H9 (cell line): ENCODE data around the gene TERT. TPM values are rescaled to one million over a fixed set of nuclear protein-coding genes. Genes with fewer than 3 reads are reported as not detected.
A peak's percentile ranks its signal among the peaks of the same experiment; 100 is the strongest.

Experiments
- DNase-seq: peaks from one replicate; pipeline ENCODE4 v3.0.0-alpha.2; 2017
- H2AFZ ChIP-seq: one replicate; pipeline ENCODE4 v1.6.1; 2013; ENCODE audit warnings: mild to moderate bottlenecking, low read length, control low read depth, moderate library complexity
- H2AK5ac ChIP-seq: 2 replicates; pipeline ENCODE4 v1.6.1; 2013; ENCODE audit warnings: low read length, control low read depth, mixed read lengths; ENCODE audit not compliant: insufficient read length
- H2BK120ac ChIP-seq: one replicate; pipeline ENCODE4 v1.6.1; 2013; ENCODE audit warnings: low read depth, mild to moderate bottlenecking, low read length, control low read depth, inconsistent platforms; ENCODE audit not compliant: poor library complexity, severe bottlenecking
- H2BK12ac ChIP-seq: 2 replicates; pipeline ENCODE4 v1.6.1; 2013; ENCODE audit warnings: low read length, control low read depth, mixed read lengths, low read depth; ENCODE audit not compliant: insufficient read length
- H2BK15ac ChIP-seq: 2 replicates; pipeline ENCODE4 v1.6.1; 2013; ENCODE audit warnings: low read depth, low read length, control low read depth
- H2BK20ac ChIP-seq: one replicate; pipeline ENCODE4 v1.6.1; 2013; ENCODE audit warnings: low read depth, mild to moderate bottlenecking, low read length, control low read depth, inconsistent platforms; ENCODE audit not compliant: poor library complexity, severe bottlenecking
- H2BK5ac ChIP-seq: 2 replicates; pipeline ENCODE4 v1.6.1; 2013; ENCODE audit warnings: low read length, control low read depth, mixed read lengths; ENCODE audit not compliant: insufficient read length
- H3K14ac ChIP-seq: 2 replicates; pipeline ENCODE4 v1.6.1; 2013; ENCODE audit warnings: low read length, control low read depth; ENCODE audit not compliant: insufficient read depth
- H3K18ac ChIP-seq: 2 replicates; pipeline ENCODE4 v1.6.1; 2013; ENCODE audit warnings: low read depth, mild to moderate bottlenecking, mixed read lengths, low read length, control low read depth; ENCODE audit not compliant: insufficient read length
- H3K23ac ChIP-seq: 2 replicates; pipeline ENCODE4 v1.6.1; 2013; ENCODE audit warnings: low read length, control low read depth, mixed read lengths, low read depth; ENCODE audit not compliant: insufficient read length
- H3K23me2 ChIP-seq: 2 replicates; pipeline ENCODE4 v1.6.1; 2013; ENCODE audit warnings: low read depth, mild to moderate bottlenecking, mixed read lengths, low read length, control low read depth; ENCODE audit not compliant: insufficient read length, poor library complexity, severe bottlenecking
- H3K27ac ChIP-seq: 2 replicates; pipeline ENCODE4 v1.5.1; 2013; ENCODE audit warnings: low read length, control low read depth, mixed read lengths, low read depth; ENCODE audit not compliant: insufficient read length
- H3K27me3 ChIP-seq: 2 replicates; pipeline ENCODE4 v1.6.1; 2013; ENCODE audit warnings: low read length, control low read depth, inconsistent platforms; ENCODE audit not compliant: insufficient read depth
- H3K4ac ChIP-seq: 2 replicates; pipeline ENCODE4 v1.6.1; 2013; ENCODE audit warnings: low read depth, mild to moderate bottlenecking, control low read depth, inconsistent platforms, low read length, moderate library complexity
- H3K4me1 ChIP-seq: 2 replicates; pipeline ENCODE4 v1.6.1; 2013; ENCODE audit warnings: low read length, control low read depth, inconsistent platforms; ENCODE audit not compliant: insufficient read depth
- H3K4me2 ChIP-seq: 2 replicates; pipeline ENCODE4 v1.6.1; 2013; ENCODE audit warnings: low read length, control low read depth, mixed read lengths; ENCODE audit not compliant: insufficient read length, insufficient read depth
- H3K56ac ChIP-seq: 2 replicates; pipeline ENCODE4 v1.6.1; 2013; ENCODE audit warnings: low read depth, mild to moderate bottlenecking, mixed read lengths, low read length, control low read depth; ENCODE audit not compliant: insufficient read length
- H3K79me1 ChIP-seq: 2 replicates; pipeline ENCODE4 v1.6.1; 2013; ENCODE audit warnings: low read depth, mild to moderate bottlenecking, moderate library complexity, low read length, control low read depth, inconsistent platforms; ENCODE audit not compliant: insufficient read depth, poor library complexity, severe bottlenecking
- H3K79me2 ChIP-seq: 2 replicates; pipeline ENCODE4 v1.6.1; 2013; ENCODE audit warnings: low read length, control low read depth, inconsistent platforms; ENCODE audit not compliant: insufficient read depth
- H3K9ac ChIP-seq: 2 replicates; pipeline ENCODE4 v1.6.1; 2013; ENCODE audit warnings: low read length, control low read depth, mixed read lengths; ENCODE audit not compliant: insufficient read length; ENCODE audit errors: extremely low read depth
- H3K9me3 ChIP-seq: one replicate; pipeline ENCODE4 v1.6.1; 2013; ENCODE audit warnings: low read depth, low read length, inconsistent platforms; ENCODE audit not compliant: control insufficient read depth
- H3T11ph ChIP-seq: one replicate; pipeline ENCODE4 v1.6.1; 2013; ENCODE audit warnings: mild to moderate bottlenecking, low read length, control low read depth, inconsistent platforms
- H4K20me1 ChIP-seq: one replicate; pipeline ENCODE4 v1.6.1; 2013; ENCODE audit not compliant: control insufficient read depth, insufficient read length, insufficient read depth
- H4K5ac ChIP-seq: 2 replicates; pipeline ENCODE4 v1.6.1; 2013; ENCODE audit warnings: low read depth, mild to moderate bottlenecking, mixed read lengths, low read length, control low read depth; ENCODE audit not compliant: insufficient read length
- H4K8ac ChIP-seq: replicated peaks from 2 replicates; pipeline ENCODE4 v1.6.1; 2013; ENCODE audit warnings: low read length, control low read depth, mixed read lengths, low read depth; ENCODE audit not compliant: insufficient read length
- H4K91ac ChIP-seq: 2 replicates; pipeline ENCODE4 v1.6.1; 2013; ENCODE audit warnings: low read depth, mild to moderate bottlenecking, moderate library complexity, mixed read lengths, low read length, control low read depth; ENCODE audit not compliant: insufficient read length
- H3K27ac Mint-ChIP-seq, 3 experiments: 2 replicates in 2 of 3; 3 replicates in 1 of 3; pipeline ENCODE4 v1.8.0; 2020 to 2021; ENCODE audit warnings: mixed read lengths in 3 of 3, mild to moderate bottlenecking in 1 of 3, moderate library complexity in 1 of 3
- H3K27me3 Mint-ChIP-seq: 2 replicates; pipeline ENCODE4 v1.8.0; 2021; ENCODE audit warnings: low read depth, mild to moderate bottlenecking, moderate library complexity, mixed read lengths
- H3K36me3 Mint-ChIP-seq, 3 experiments: 2 replicates in 2 of 3; 3 replicates in 1 of 3; pipeline ENCODE4 v1.8.0; 2020 to 2021; ENCODE audit warnings: low read depth in 3 of 3, mixed read lengths in 3 of 3; ENCODE audit not compliant: insufficient read depth in 1 of 3
- H3K4me1 Mint-ChIP-seq, 2 experiments: 2 replicates each; pipeline ENCODE4 v1.8.0; 2020; ENCODE audit warnings: mixed read lengths in 2 of 2
- H3K4me3 Mint-ChIP-seq, 2 experiments: 2 replicates in 1 of 2; 3 replicates in 1 of 2; pipeline ENCODE4 v1.8.0; 2020 to 2021; ENCODE audit warnings: mild to moderate bottlenecking in 2 of 2, mixed read lengths in 2 of 2, moderate library complexity in 1 of 2
- H3K9me3 Mint-ChIP-seq, 2 experiments: 2 replicates in 1 of 2; 3 replicates in 1 of 2; pipeline ENCODE4 v1.8.0; 2020; ENCODE audit warnings: mild to moderate bottlenecking in 2 of 2, mixed read lengths in 2 of 2, moderate library complexity in 1 of 2
- WGBS: extraction: QIAGEN DNeasy Blood & Tissue Kit; methylation state at CpG from one replicate; pipeline ENCODE4 v1.1.7; 2013; ENCODE audit warnings: missing lambda C conversion rate, low lambda C conversion rate, mixed read lengths; ENCODE audit not compliant: insufficient read length; ENCODE audit errors: extremely low coverage; 5-methylcytosine and 5-hydroxymethylcytosine counted together
- total RNA-seq: library from RNA; stranded (reverse); gene quantifications from 2 replicates; pipeline ENCODE4 v1.2.1, GENCODE V29; 2021
- TF ChIP-seq, protein P1 (sequence below): fragments of 200-600 bp; sonication (generic); conservative IDR thresholded peaks from 3 replicates; pipeline ENCODE4 v1.8.0; 2021; ENCODE audit warnings: antibody characterized with exemption, mild to moderate bottlenecking

TERT gene
- total RNA-seq, 1 experiment from 2014 or later, result 15.5 TPM

DNA sequence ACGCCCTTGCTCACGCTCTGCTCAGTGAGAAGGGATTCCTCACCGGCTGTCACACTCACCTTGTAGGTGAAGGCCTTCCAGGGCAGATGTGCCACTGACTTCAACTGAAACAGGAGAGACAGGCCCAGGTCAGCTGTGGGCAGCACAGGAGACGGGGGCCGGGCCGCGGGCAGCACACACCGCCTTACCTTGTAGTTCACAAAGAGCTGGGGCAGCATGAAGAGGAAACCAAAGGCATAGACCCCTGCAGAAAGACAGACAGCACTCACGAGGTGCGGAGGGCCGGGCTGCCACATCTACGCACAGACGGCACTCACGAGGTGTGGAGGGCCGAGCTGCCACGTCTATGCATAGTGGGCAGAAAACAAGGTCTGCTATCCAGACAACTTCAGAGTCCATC, 26.7 kb upstream of the TERT start:
- H3K56ac ChIP-seq, result no peak overlapping the region
- H3K4ac ChIP-seq, result no peak overlapping the region
- no peaks in the 10 kb centered on the region for H4K20me1 ChIP-seq
- H3K27ac ChIP-seq, result no peak overlapping the region
- H3K9ac ChIP-seq, result no peak overlapping the region
- WGBS, result no CpG with 5 or more reads among the region's 16 CpGs
- H3K4me1 ChIP-seq, result no peaks in the 10 kb centered on the region
- H3K18ac ChIP-seq, result no peak overlapping the region
- no peak overlapping the region for H4K8ac ChIP-seq
- H3K4me3 Mint-ChIP-seq, result no peak overlapping the region
- no peaks in the 10 kb centered on the region for H3K79me2 ChIP-seq
- H3K9me3 Mint-ChIP-seq, result no peaks in the 10 kb centered on the region; a peak in 1 of 5 replicates
- H3K4me1 Mint-ChIP-seq, result peaks cover 5 to 7% of the 10 kb centered on the region in 2 experiments
- H2BK15ac ChIP-seq, result no peak overlapping the region
- H3K23ac ChIP-seq, result no peak overlapping the region
- TF ChIP-seq, protein P1, sequence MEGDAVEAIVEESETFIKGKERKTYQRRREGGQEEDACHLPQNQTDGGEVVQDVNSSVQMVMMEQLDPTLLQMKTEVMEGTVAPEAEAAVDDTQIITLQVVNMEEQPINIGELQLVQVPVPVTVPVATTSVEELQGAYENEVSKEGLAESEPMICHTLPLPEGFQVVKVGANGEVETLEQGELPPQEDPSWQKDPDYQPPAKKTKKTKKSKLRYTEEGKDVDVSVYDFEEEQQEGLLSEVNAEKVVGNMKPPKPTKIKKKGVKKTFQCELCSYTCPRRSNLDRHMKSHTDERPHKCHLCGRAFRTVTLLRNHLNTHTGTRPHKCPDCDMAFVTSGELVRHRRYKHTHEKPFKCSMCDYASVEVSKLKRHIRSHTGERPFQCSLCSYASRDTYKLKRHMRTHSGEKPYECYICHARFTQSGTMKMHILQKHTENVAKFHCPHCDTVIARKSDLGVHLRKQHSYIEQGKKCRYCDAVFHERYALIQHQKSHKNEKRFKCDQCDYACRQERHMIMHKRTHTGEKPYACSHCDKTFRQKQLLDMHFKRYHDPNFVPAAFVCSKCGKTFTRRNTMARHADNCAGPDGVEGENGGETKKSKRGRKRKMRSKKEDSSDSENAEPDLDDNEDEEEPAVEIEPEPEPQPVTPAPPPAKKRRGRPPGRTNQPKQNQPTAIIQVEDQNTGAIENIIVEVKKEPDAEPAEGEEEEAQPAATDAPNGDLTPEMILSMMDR, result no peak
- peaks cover 32 to 84% (median 70%) of the 10 kb centered on the region in 3 experiments; a peak in 6 of 7 replicates for H3K36me3 Mint-ChIP-seq
- H2AFZ ChIP-seq, result no peak overlapping the region
- no peaks in the 10 kb centered on the region for H3K27me3 Mint-ChIP-seq
- DNase-seq, result peak; percentile 20
- 0 out of 7 replicates have a peak overlapping the region, but pooled peaks of 1 of the 3 experiments have one; percentile 28 for H3K27ac Mint-ChIP-seq
- H3K9me3 ChIP-seq, result no peaks in the 10 kb centered on the region
- H3K14ac ChIP-seq, result no peak overlapping the region
- H2AK5ac ChIP-seq, result no peak overlapping the region
- no peak overlapping the region for H3K4me2 ChIP-seq
- H3K23me2 ChIP-seq, result no peaks in the 10 kb centered on the region
- no peak overlapping the region for H4K5ac ChIP-seq
- H3K27me3 ChIP-seq, result no peaks in the 10 kb centered on the region
- H3T11ph ChIP-seq, result no peak overlapping the region
- H4K91ac ChIP-seq, result no peak overlapping the region
- no peak overlapping the region for H2BK12ac ChIP-seq
- H2BK20ac ChIP-seq, result no peak overlapping the region
- H3K79me1 ChIP-seq, result no peaks in the 10 kb centered on the region
- no peak overlapping the region for H2BK5ac ChIP-seq
- H2BK120ac ChIP-seq, result no peak overlapping the region
